Fibroblast of lung (primary cell): ENCODE results near the gene ATPAF2.

Experiments
- CTCF ChIP-seq, 2 donors: IDR thresholded peaks in 1 of 2; conservative IDR thresholded peaks in 1 of 2; 1 replicate in 1 of 2; 2 replicates in 1 of 2; pipeline ENCODE4 v1.5.1; 2011 to 2012; ENCODE audit warnings: low read length in 2 of 2, control low read depth in 1 of 2, inconsistent platforms in 1 of 2, low read depth in 1 of 2, mild to moderate bottlenecking in 1 of 2
- EZH2 ChIP-seq: IDR thresholded peaks from 2 replicates; pipeline ENCODE4 v1.5.1; 2012; ENCODE audit warnings: low read length, control low read depth, mild to moderate bottlenecking; ENCODE audit errors: missing control alignments

- TF ChIP-seq EZH2 (no peak), CTCF (conservative IDR thresholded peaks at IDR 0.05 in 1 of 2, IDR thresholded peaks at IDR 0.05 in 1 of 2; ENCODE audit: low read depth in 1 of 2, low read length in 2 of 2) (no peak)
Measured at GRCh38 chr17:18038149-18038850, 668 bp downstream of the ATPAF2 start.
